Astrocyte (in vitro differentiated cells and primary cell): ENCODE measurements around the gene TTF1. TPM values are rescaled to one million over a fixed set of nuclear protein-coding genes. Genes with fewer than 3 reads are reported as not detected.

Experiments used
- DNase-seq: peaks from one replicate; pipeline ENCODE4 v3.0.0-alpha.2; 2010; ENCODE audit warnings: low read depth
- FAIRE-seq: peaks from 2 replicates; lab custom pipeline; 2011; peaks lifted over from hg19 to GRCh38; lab: Jason Lieb, UNC
- H2AFZ ChIP-seq: 2 replicates; pipeline ENCODE4 v1.6.0; 2012; ENCODE audit warnings: low read depth, low read length, inconsistent platforms
- H3K27ac ChIP-seq: 2 replicates; pipeline ENCODE4 v1.5.1; 2011; ENCODE audit warnings: low read depth, low read length, inconsistent platforms
- H3K27me3 ChIP-seq: 2 replicates; pipeline ENCODE4 v1.6.0; 2011; ENCODE audit warnings: low read length, inconsistent platforms; ENCODE audit not compliant: insufficient read depth
- H3K36me3 ChIP-seq: 2 replicates; pipeline ENCODE4 v1.5.1; 2011; ENCODE audit warnings: low read length, inconsistent platforms; ENCODE audit not compliant: insufficient read depth
- H3K4me1 ChIP-seq: 2 replicates; pipeline ENCODE4 v1.5.1; 2011; ENCODE audit warnings: low read length, inconsistent platforms; ENCODE audit not compliant: insufficient read depth
- H3K4me2 ChIP-seq: 2 replicates; pipeline ENCODE4 v1.6.0; 2012; ENCODE audit warnings: low read length, inconsistent platforms
- H3K4me3 ChIP-seq: 2 replicates; pipeline ENCODE4 v1.5.1; 2011; ENCODE audit warnings: low read depth, mild to moderate bottlenecking, low read length, inconsistent platforms; ENCODE audit not compliant: insufficient read depth
- H3K79me2 ChIP-seq: 2 replicates; pipeline ENCODE4 v1.6.0; 2012; ENCODE audit warnings: mild to moderate bottlenecking, low read length, inconsistent platforms; ENCODE audit not compliant: insufficient read depth
- H3K9ac ChIP-seq: 2 replicates; pipeline ENCODE4 v1.6.0; 2012; ENCODE audit warnings: mild to moderate bottlenecking, low read length, inconsistent platforms
- H3K9me3 ChIP-seq: 2 replicates; pipeline ENCODE4 v1.5.1; 2012; ENCODE audit warnings: low read depth, mild to moderate bottlenecking, low read length, inconsistent platforms; ENCODE audit not compliant: insufficient read depth
- H4K20me1 ChIP-seq: 2 replicates; pipeline ENCODE4 v1.6.0; 2012; ENCODE audit warnings: low read length, inconsistent platforms; ENCODE audit not compliant: insufficient read depth
- H3K27ac Mint-ChIP-seq: one replicate; pipeline ENCODE4 v1.8.0; 2021; ENCODE audit warnings: mild to moderate bottlenecking, mixed read lengths; ENCODE audit not compliant: unreplicated experiment
- H3K27me3 Mint-ChIP-seq: one replicate; pipeline ENCODE4 v1.8.0; 2021; ENCODE audit warnings: low read depth, mixed read lengths; ENCODE audit not compliant: unreplicated experiment
- H3K36me3 Mint-ChIP-seq: one replicate; pipeline ENCODE4 v1.8.0; 2021; ENCODE audit warnings: low read depth, mixed read lengths; ENCODE audit not compliant: unreplicated experiment
- H3K4me1 Mint-ChIP-seq: one replicate; pipeline ENCODE4 v1.8.0; 2021; ENCODE audit warnings: low read depth, mixed read lengths; ENCODE audit not compliant: unreplicated experiment
- H3K4me3 Mint-ChIP-seq: one replicate; pipeline ENCODE4 v1.8.0; 2021; ENCODE audit warnings: mild to moderate bottlenecking, moderate library complexity, mixed read lengths; ENCODE audit not compliant: unreplicated experiment
- H3K9me3 Mint-ChIP-seq: one replicate; pipeline ENCODE4 v1.8.0; 2021; ENCODE audit warnings: mild to moderate bottlenecking, mixed read lengths; ENCODE audit not compliant: unreplicated experiment
- CTCF ChIP-seq: IDR thresholded peaks from 2 replicates; pipeline ENCODE4 v1.5.1; 2011; ENCODE audit warnings: low read depth, mild to moderate bottlenecking, inconsistent platforms, low read length, moderate library complexity; ENCODE audit not compliant: insufficient read depth
- EZH2 ChIP-seq: IDR thresholded peaks from 2 replicates; pipeline ENCODE4 v1.6.1; 2012; ENCODE audit warnings: mild to moderate bottlenecking, low read length, inconsistent platforms; ENCODE audit not compliant: insufficient read depth
- total RNA-seq: library from RNA; stranded (reverse); gene quantifications from 2 replicates; pipeline ENCODE4 v1.2.1, GENCODE V29; 2021

TTF1 gene
- total RNA-seq, 1 donor from 2014 or later: 13.2 TPM

GRCh38 chr9:132430998-132431397 lies 24.4 kb upstream of the TTF1 start:
- H3K79me2 ChIP-seq: no peaks in the 10 kb centered on the region
- H3K36me3 ChIP-seq: no peaks in the 10 kb centered on the region
- H3K27me3 ChIP-seq: peaks cover 40% of the 10 kb centered on the region
- H3K4me3 ChIP-seq: no peak overlapping the region
- DNase-seq (no peak), FAIRE-seq (no peak)
- no peaks in the 10 kb centered on the region for H4K20me1 ChIP-seq
- H3K27ac ChIP-seq: no peak overlapping the region
- no peaks in the 10 kb centered on the region for H3K36me3 Mint-ChIP-seq
- H3K9me3 Mint-ChIP-seq: no peaks in the 10 kb centered on the region
- H3K27me3 Mint-ChIP-seq: peaks cover 17% of the 10 kb centered on the region
- H3K4me2 ChIP-seq: no peak overlapping the region
- no peak overlapping the region for H3K9ac ChIP-seq
- no peak overlapping the region for H2AFZ ChIP-seq
- TF ChIP-seq CTCF: no peak
- TF ChIP-seq EZH2: no peak
- no peak overlapping the region for H3K4me3 Mint-ChIP-seq
- no peaks in the 10 kb centered on the region for H3K9me3 ChIP-seq
- H3K27ac Mint-ChIP-seq: no peak overlapping the region
- no peaks in the 10 kb centered on the region for H3K4me1 Mint-ChIP-seq
- H3K4me1 ChIP-seq: no peaks in the 10 kb centered on the region

- H3K9me3 ChIP-seq: no peaks in the 10 kb centered on the region
- no peak overlapping the region for H3K4me2 ChIP-seq
- H3K4me1 ChIP-seq: no peaks in the 10 kb centered on the region
- no peak overlapping the region for H3K4me3 ChIP-seq
- no peaks in the 10 kb centered on the region for H3K79me2 ChIP-seq
- H3K4me3 Mint-ChIP-seq: no peak overlapping the region
- H3K27ac Mint-ChIP-seq: no peak overlapping the region
- H3K27ac ChIP-seq: no peak overlapping the region
- H2AFZ ChIP-seq: no peak overlapping the region
- peaks cover 1% of the 10 kb centered on the region for H3K9me3 Mint-ChIP-seq
- no peak overlapping the region for H3K9ac ChIP-seq
- H3K27me3 ChIP-seq: peaks cover 50% of the 10 kb centered on the region
- no peak for DNase-seq
- no peak for TF ChIP-seq CTCF
- TF ChIP-seq EZH2: no peak
- peaks cover 55% of the 10 kb centered on the region for H3K27me3 Mint-ChIP-seq
- H3K36me3 Mint-ChIP-seq: no peaks in the 10 kb centered on the region
- no peaks in the 10 kb centered on the region for H3K36me3 ChIP-seq
- no peaks in the 10 kb centered on the region for H4K20me1 ChIP-seq
- H3K4me1 Mint-ChIP-seq: no peaks in the 10 kb centered on the region
- no peak for FAIRE-seq
Measured at GRCh38 chr9:132426639-132427414, 20.2 kb upstream of the TTF1 start.

- H2AFZ ChIP-seq: no peak overlapping the region
- no peak overlapping the region for H3K4me2 ChIP-seq
- H3K27ac Mint-ChIP-seq: no peak overlapping the region
- H3K27me3 Mint-ChIP-seq: peaks cover 58% of the 10 kb centered on the region
- peaks cover 1% of the 10 kb centered on the region for H3K9me3 Mint-ChIP-seq
- H3K9ac ChIP-seq: no peak overlapping the region
- FAIRE-seq (no peak), DNase-seq (no peak)
- H3K4me1 Mint-ChIP-seq: no peaks in the 10 kb centered on the region
- peaks cover 45% of the 10 kb centered on the region for H3K27me3 ChIP-seq
- H3K4me3 Mint-ChIP-seq: no peak overlapping the region
- no peaks in the 10 kb centered on the region for H3K79me2 ChIP-seq
- H3K27ac ChIP-seq: no peak overlapping the region
- H3K9me3 ChIP-seq: no peaks in the 10 kb centered on the region
- H3K4me1 ChIP-seq: no peaks in the 10 kb centered on the region
- TF ChIP-seq CTCF (no peak), EZH2 (no peak)
- no peaks in the 10 kb centered on the region for H3K36me3 ChIP-seq
- H4K20me1 ChIP-seq: no peaks in the 10 kb centered on the region
- no peaks in the 10 kb centered on the region for H3K36me3 Mint-ChIP-seq
- H3K4me3 ChIP-seq: no peak overlapping the region
Measured at GRCh38 chr9:132425675-132426062, 19.0 kb upstream of the TTF1 start.
